HepG2 (cell line): ENCODE measurements around the gene TMEM222. TPM values are rescaled to one million over a fixed set of nuclear protein-coding genes. Genes with fewer than 3 reads are reported as not detected.

Source experiments
- ATAC-seq: fragments of 200-7000 bp; cut with Tn5 transposase; 3 replicates; pipeline ENCODE4 v1.9.1; 2020; ENCODE audit warnings: mild to moderate bottlenecking, moderate library complexity
- BruUV-seq: library from RNA; stranded (reverse); fragments of 400-500 nt; replicated peaks from 2 replicates; lab custom pipeline; 2021; lab: Mats Ljungman, UMichigan
- CTCF ChIA-PET: fragments of 300-600 bp; formaldehyde crosslinking; extraction: SDS; loops from one replicate; lab custom pipeline; 2021; ENCODE audit warnings: low total read pairs, inconsistent platforms, low intra/inter-chr PET ratio; lab: Yijun Ruan, JAX
- POLR2A ChIA-PET: fragments of 350-600 bp; sonication (Branson Sonifier 250); formaldehyde crosslinking; loops from one replicate; lab custom pipeline; 2020; ENCODE audit warnings: antibody characterized with exemption, inconsistent platforms; lab: Yijun Ruan, JAX
- DNase-seq: peaks from one replicate; pipeline ENCODE4 v3.0.0-alpha.2; 2015; ENCODE audit warnings: low spot score
- FAIRE-seq: peaks from 3 replicates; lab custom pipeline; 2011; peaks lifted over from hg19 to GRCh38; lab: Jason Lieb, UNC
- H2AFZ ChIP-seq: one replicate; pipeline ENCODE4 v1.6.1; 2011; ENCODE audit warnings: low read length, inconsistent platforms
- H3K27ac ChIP-seq: fragments of 300-600 bp; 3 replicates; pipeline ENCODE4 v1.8.0; 2011; ENCODE audit warnings: mixed run types, mild to moderate bottlenecking, mixed read lengths, low read length, inconsistent platforms; ENCODE audit not compliant: insufficient read depth; ENCODE audit errors: extremely low read length
- H3K27me3 ChIP-seq, 2 experiments: fragments of 200-600 bp in 1 of 2; 2 replicates in 1 of 2; 3 replicates in 1 of 2; pipeline versions ENCODE4 v1.6.0 to v1.8.0; 2011; ENCODE audit warnings: low read length in 2 of 2, mild to moderate bottlenecking in 2 of 2, moderate library complexity in 2 of 2, inconsistent platforms in 1 of 2; ENCODE audit not compliant: insufficient read depth in 2 of 2, control insufficient read depth in 1 of 2
- H3K36me3 ChIP-seq, 2 experiments: fragments of 200-600 bp in 1 of 2; replicated peaks in 1 of 2; 2 replicates in 1 of 2; 3 replicates in 1 of 2; pipeline versions ENCODE4 v1.5.1 to v1.8.0; 2011; ENCODE audit warnings: low read length in 2 of 2, inconsistent platforms in 1 of 2; ENCODE audit not compliant: insufficient read depth in 2 of 2, control insufficient read depth in 1 of 2
- H3K4me1 ChIP-seq: 2 replicates; pipeline ENCODE4 v1.5.1; 2012; ENCODE audit warnings: low read length, inconsistent platforms; ENCODE audit not compliant: insufficient read depth
- H3K4me2 ChIP-seq: 2 replicates; pipeline ENCODE4 v1.6.0; 2011; ENCODE audit warnings: low read depth, low read length, inconsistent platforms
- H3K4me3 ChIP-seq, 3 experiments: fragments of 200-600 bp in 1 of 3; sonication (generic), shearing (Covaris generic) in 1 of 3; replicated peaks in 1 of 3; 2 replicates each; pipeline ENCODE4 v1.5.1; 2011 to 2016; ENCODE audit warnings: low read length in 3 of 3, inconsistent platforms in 2 of 3, low read depth in 2 of 3, mild to moderate bottlenecking in 2 of 3, control low read depth in 1 of 3, mixed read lengths in 1 of 3; ENCODE audit not compliant: insufficient read depth in 1 of 3
- H3K79me2 ChIP-seq: one replicate; pipeline ENCODE4 v1.6.1; 2011; ENCODE audit warnings: low read length, inconsistent platforms; ENCODE audit not compliant: insufficient read depth
- H3K9ac ChIP-seq: 2 replicates; pipeline ENCODE4 v1.6.0; 2011; ENCODE audit warnings: mild to moderate bottlenecking, low read depth, low read length, inconsistent platforms; ENCODE audit not compliant: insufficient read depth
- H3K9me3 ChIP-seq: 2 replicates; pipeline ENCODE4 v1.5.1; 2012; ENCODE audit warnings: mild to moderate bottlenecking, low read length
- H4K20me1 ChIP-seq: 2 replicates; pipeline ENCODE4 v1.6.0; 2011; ENCODE audit warnings: inconsistent platforms, mild to moderate bottlenecking, low read length, moderate library complexity; ENCODE audit not compliant: insufficient read depth
- CBX1 ChIP-seq: IDR thresholded peaks from one replicate; pipeline ENCODE4 v1.6.1; 2016; ENCODE audit warnings: antibody characterized with exemption, low read depth
- GRHL1 ChIP-seq: sonication (generic); formaldehyde crosslinking; conservative IDR thresholded peaks from 2 replicates; pipeline ENCODE4 v1.8.0; 2022; ENCODE audit warnings: missing genetic modification reagents
- HNF4A ChIP-seq: sonication (generic); formaldehyde crosslinking; IDR thresholded peaks from 2 replicates; pipeline ENCODE4 v1.4.0; 2020; ENCODE audit warnings: missing genetic modification reagents
- IRF2 ChIP-seq: IDR thresholded peaks from 2 replicates; pipeline ENCODE4 v1.6.1; 2018; ENCODE audit warnings: missing genetic modification reagents, missing compliant biosample characterization
- KAT8 ChIP-seq: IDR thresholded peaks from 2 replicates; pipeline ENCODE4 v1.6.1; 2016; ENCODE audit warnings: missing genetic modification reagents, missing compliant biosample characterization
- PAWR ChIP-seq: sonication (generic); formaldehyde crosslinking; IDR thresholded peaks from 2 replicates; pipeline ENCODE4 v1.4.0; 2020; ENCODE audit warnings: missing genetic modification reagents, mild to moderate bottlenecking, borderline replicate concordance
- RFXAP ChIP-seq: sonication (generic); formaldehyde crosslinking; IDR thresholded peaks from 2 replicates; pipeline ENCODE4 v1.4.0; 2020; ENCODE audit warnings: missing genetic modification reagents, borderline replicate concordance
- SP140L ChIP-seq: sonication (generic); formaldehyde crosslinking; IDR thresholded peaks from 2 replicates; pipeline ENCODE4 v1.4.0; 2020; ENCODE audit warnings: missing genetic modification reagents, borderline replicate concordance
- STAT6 ChIP-seq: sonication (generic); formaldehyde crosslinking; IDR thresholded peaks from 2 replicates; pipeline ENCODE4 v1.4.0; 2020; ENCODE audit warnings: missing genetic modification reagents, mild to moderate bottlenecking, borderline replicate concordance
- TP53 ChIP-seq: sonication (generic); formaldehyde crosslinking; conservative IDR thresholded peaks from 2 replicates; pipeline ENCODE4 v1.4.0; 2020; ENCODE audit warnings: missing genetic modification reagents
- YEATS2 ChIP-seq: sonication (generic); formaldehyde crosslinking; IDR thresholded peaks from 2 replicates; pipeline ENCODE4 v1.4.0; 2020; ENCODE audit warnings: missing genetic modification reagents, borderline replicate concordance
- ZBTB43 ChIP-seq: sonication (generic); formaldehyde crosslinking; conservative IDR thresholded peaks from 2 replicates; pipeline ENCODE4 v1.4.0; 2020; ENCODE audit warnings: missing genetic modification reagents
- ZMYM3 ChIP-seq: sonication (generic); formaldehyde crosslinking; IDR thresholded peaks from 2 replicates; pipeline ENCODE4 v1.5.1; 2020; ENCODE audit warnings: mild to moderate bottlenecking, missing genetic modification reagents
- ZNF75D ChIP-seq: sonication (generic); formaldehyde crosslinking; IDR thresholded peaks from 2 replicates; pipeline ENCODE4 v1.8.1; 2023; ENCODE audit warnings: missing genetic modification reagents, mild to moderate bottlenecking, borderline replicate concordance
- WGBS: methylation state at CpG from one replicate; pipeline ENCODE4 v1.1.6; 2017; ENCODE audit warnings: low lambda C conversion rate; 5-methylcytosine and 5-hydroxymethylcytosine counted together
- in situ Hi-C: cut with HindIII; loops from 2 replicates; pipeline ENCODE4 v1.10.0; 2017; ENCODE audit warnings: low pct_unique_long_range_greater_than_20kb; ENCODE audit not compliant: extremely low pct_ligation_motif_present
- intact Hi-C: fragments of 100-400 bp; cut with micrococcal nuclease; formaldehyde crosslinking; loops from one replicate; pipeline ENCODE4 v1.10.0; 2022; ENCODE audit not compliant: unreplicated experiment
- polyA plus RNA-seq, 8 experiments: library from polyadenylated mRNA; depleted of rRNA in 3 of 8; stranded (reverse) in 7 of 8; unstranded in 1 of 8; fragments of >200 nt; fragmentation: Illumina TruSeq in 4 of 8; extraction: Trizol in 4 of 8; gene quantifications; 2 replicates each; pipeline versions ENCODE4 v1.2.1 to v1.2.3, GENCODE V29; 2011 to 2016; ENCODE audit warnings: low read depth in 4 of 8, missing spikeins in 1 of 8, mixed read lengths in 1 of 8; ENCODE audit not compliant: insufficient read depth in 1 of 8
- total RNA-seq, 5 experiments: library from RNA; depleted of rRNA; stranded (reverse); fragments of >200 nt; fragmentation: Illumina TruSeq; extraction: Trizol; gene quantifications; 2 replicates each; pipeline ENCODE4 v1.2.3, GENCODE V29; 2016; ENCODE audit warnings: low read depth in 1 of 5
- TF ChIP-seq, protein P1 (sequence below): sonication (generic); formaldehyde crosslinking; IDR thresholded peaks from 2 replicates; pipeline ENCODE4 v1.4.0; 2020; ENCODE audit warnings: missing genetic modification reagents, borderline replicate concordance

TMEM222 gene
- total and polyA plus RNA-seq, 2 of the 13 experiments (the other 11 are each of a cell fraction or from before 2014, with no cell fraction given): 22.7 to 29.6 TPM

- in situ Hi-C loops (no loop called here), intact Hi-C loops (no loop called here)
- H2AFZ ChIP-seq: no peak overlapping the region
- no peak for ATAC-seq
- no peak overlapping the region for H3K9ac ChIP-seq
- H3K27me3 ChIP-seq: no peaks in the 10 kb centered on the region
- H4K20me1 ChIP-seq: no peaks in the 10 kb centered on the region
- no peak overlapping the region for H3K27ac ChIP-seq
- FAIRE-seq: no peak
- BruUV-seq: no TSS peak
- H3K4me2 ChIP-seq: no peak overlapping the region
- no peak overlapping the region for H3K4me3 ChIP-seq
- no peaks in the 10 kb centered on the region for H3K9me3 ChIP-seq
- H3K4me1 ChIP-seq: no peaks in the 10 kb centered on the region
- H3K36me3 ChIP-seq: peaks cover 18 to 71% of the 10 kb centered on the region in 2 experiments
- CTCF ChIA-PET: no interaction called here
- DNase-seq: no peak
- peaks cover 10% of the 10 kb centered on the region for H3K79me2 ChIP-seq
- POLR2A ChIA-PET: interaction anchor here (1.2 kb wide), 1 partner anchor 10 kb away, joined by 5 read pairs; the partner anchor contains the start of gene SYTL1
- WGBS: 93% methylated on average over 3 of the region's 5 CpGs
- TF ChIP-seq YEATS2 (CRISPR knock-in tag): no peak
- no peak for TF ChIP-seq PAWR (CRISPR knock-in tag)
- no peak for TF ChIP-seq GRHL1 (CRISPR knock-in tag)
- no peak for TF ChIP-seq TP53
- TF ChIP-seq IRF2 (CRISPR knock-in tag): no peak
- no peak for TF ChIP-seq RFXAP (CRISPR knock-in tag)
- TF ChIP-seq HNF4A (CRISPR knock-in tag): no peak
- TF ChIP-seq ZNF75D (CRISPR knock-in tag): no peak
- TF ChIP-seq STAT6: no peak
- TF ChIP-seq, protein P1, sequence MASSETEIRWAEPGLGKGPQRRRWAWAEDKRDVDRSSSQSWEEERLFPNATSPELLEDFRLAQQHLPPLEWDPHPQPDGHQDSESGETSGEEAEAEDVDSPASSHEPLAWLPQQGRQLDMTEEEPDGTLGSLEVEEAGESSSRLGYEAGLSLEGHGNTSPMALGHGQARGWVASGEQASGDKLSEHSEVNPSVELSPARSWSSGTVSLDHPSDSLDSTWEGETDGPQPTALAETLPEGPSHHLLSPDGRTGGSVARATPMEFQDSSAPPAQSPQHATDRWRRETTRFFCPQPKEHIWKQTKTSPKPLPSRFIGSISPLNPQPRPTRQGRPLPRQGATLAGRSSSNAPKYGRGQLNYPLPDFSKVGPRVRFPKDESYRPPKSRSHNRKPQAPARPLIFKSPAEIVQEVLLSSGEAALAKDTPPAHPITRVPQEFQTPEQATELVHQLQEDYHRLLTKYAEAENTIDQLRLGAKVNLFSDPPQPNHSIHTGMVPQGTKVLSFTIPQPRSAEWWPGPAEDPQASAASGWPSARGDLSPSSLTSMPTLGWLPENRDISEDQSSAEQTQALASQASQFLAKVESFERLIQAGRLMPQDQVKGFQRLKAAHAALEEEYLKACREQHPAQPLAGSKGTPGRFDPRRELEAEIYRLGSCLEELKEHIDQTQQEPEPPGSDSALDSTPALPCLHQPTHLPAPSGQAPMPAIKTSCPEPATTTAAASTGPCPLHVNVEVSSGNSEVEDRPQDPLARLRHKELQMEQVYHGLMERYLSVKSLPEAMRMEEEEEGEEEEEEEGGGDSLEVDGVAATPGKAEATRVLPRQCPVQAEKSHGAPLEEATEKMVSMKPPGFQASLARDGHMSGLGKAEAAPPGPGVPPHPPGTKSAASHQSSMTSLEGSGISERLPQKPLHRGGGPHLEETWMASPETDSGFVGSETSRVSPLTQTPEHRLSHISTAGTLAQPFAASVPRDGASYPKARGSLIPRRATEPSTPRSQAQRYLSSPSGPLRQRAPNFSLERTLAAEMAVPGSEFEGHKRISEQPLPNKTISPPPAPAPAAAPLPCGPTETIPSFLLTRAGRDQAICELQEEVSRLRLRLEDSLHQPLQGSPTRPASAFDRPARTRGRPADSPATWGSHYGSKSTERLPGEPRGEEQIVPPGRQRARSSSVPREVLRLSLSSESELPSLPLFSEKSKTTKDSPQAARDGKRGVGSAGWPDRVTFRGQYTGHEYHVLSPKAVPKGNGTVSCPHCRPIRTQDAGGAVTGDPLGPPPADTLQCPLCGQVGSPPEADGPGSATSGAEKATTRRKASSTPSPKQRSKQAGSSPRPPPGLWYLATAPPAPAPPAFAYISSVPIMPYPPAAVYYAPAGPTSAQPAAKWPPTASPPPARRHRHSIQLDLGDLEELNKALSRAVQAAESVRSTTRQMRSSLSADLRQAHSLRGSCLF: no peak
- no peak for TF ChIP-seq ZBTB43
- TF ChIP-seq ZMYM3: no peak
- no peak for TF ChIP-seq KAT8 (CRISPR knock-in tag)
- no peak for TF ChIP-seq CBX1
- TF ChIP-seq SP140L (CRISPR knock-in tag): no peak
Observed at GRCh38 chr1:27331922-27332321, 10.0 kb downstream of the TMEM222 start.
